Mesendoderm (in vitro differentiated cells): ENCODE results near the gene PCDHGA8.
"Not testable (repeated sequence)": the region's sequence is repeated elsewhere in the genome, so short reads cannot be mapped to it uniquely, and the experiment has no call there.

Experiments used
- DNase-seq: peaks from one replicate; pipeline ENCODE4 v3.0.0; 2013
- H2AK5ac ChIP-seq: 2 replicates; pipeline ENCODE4 v1.6.1; 2013; ENCODE audit warnings: low read length, inconsistent platforms
- H2BK120ac ChIP-seq: 2 replicates; pipeline ENCODE4 v1.6.1; 2013; ENCODE audit warnings: low read depth, mild to moderate bottlenecking, low read length, moderate library complexity, mixed read lengths
- H2BK15ac ChIP-seq: replicated peaks from 2 replicates; pipeline ENCODE4 v1.6.1; 2013; ENCODE audit warnings: low read depth, mild to moderate bottlenecking, moderate library complexity
- H2BK5ac ChIP-seq: 2 replicates; pipeline ENCODE4 v1.6.1; 2013; ENCODE audit warnings: low read length, inconsistent platforms
- H3K18ac ChIP-seq: 2 replicates; pipeline ENCODE4 v1.6.1; 2013; ENCODE audit warnings: mild to moderate bottlenecking, low read length, mixed read lengths
- H3K23ac ChIP-seq: one replicate; pipeline ENCODE4 v1.6.1; 2013; ENCODE audit warnings: low read length
- H3K27ac ChIP-seq: 2 replicates; pipeline ENCODE4 v1.5.1; 2013; ENCODE audit warnings: low read depth, mild to moderate bottlenecking, inconsistent platforms, low read length, moderate library complexity
- H3K27me3 ChIP-seq: 2 replicates; pipeline ENCODE4 v1.6.1; 2013; ENCODE audit warnings: low read length, control low read depth, mild to moderate bottlenecking, inconsistent platforms; ENCODE audit not compliant: insufficient read depth, poor library complexity
- H3K36me3 ChIP-seq: 2 replicates; pipeline ENCODE4 v1.6.1; 2013; ENCODE audit warnings: low read length, inconsistent platforms; ENCODE audit not compliant: control insufficient read depth, insufficient read depth
- H3K4ac ChIP-seq: one replicate; pipeline ENCODE4 v1.6.1; 2013; ENCODE audit warnings: low read depth, mild to moderate bottlenecking, low read length, moderate library complexity
- H3K4me1 ChIP-seq: 2 replicates; pipeline ENCODE4 v1.6.1; 2013; ENCODE audit warnings: low read depth, low read length, inconsistent platforms; ENCODE audit not compliant: control insufficient read depth
- H3K4me2 ChIP-seq: 2 replicates; pipeline ENCODE4 v1.6.1; 2013; ENCODE audit warnings: low read length
- H3K4me3 ChIP-seq: 2 replicates; pipeline ENCODE4 v1.5.1; 2013; ENCODE audit warnings: mild to moderate bottlenecking, low read length
- H3K56ac ChIP-seq: one replicate; pipeline ENCODE4 v1.6.1; 2013; ENCODE audit warnings: low read length
- H3K79me1 ChIP-seq: 2 replicates; pipeline ENCODE4 v1.6.1; 2013; ENCODE audit warnings: low read length, inconsistent platforms
- H3K79me2 ChIP-seq: 2 replicates; pipeline ENCODE4 v1.6.1; 2013; ENCODE audit warnings: mild to moderate bottlenecking, low read length; ENCODE audit not compliant: control insufficient read depth, insufficient read depth
- H3K9ac ChIP-seq: 2 replicates; pipeline ENCODE4 v1.6.1; 2013; ENCODE audit warnings: low read length, inconsistent platforms
- H4K5ac ChIP-seq: one replicate; pipeline ENCODE4 v1.6.1; 2013; ENCODE audit warnings: low read length
- H4K8ac ChIP-seq: one replicate; pipeline ENCODE4 v1.6.1; 2013; ENCODE audit warnings: low read depth, mild to moderate bottlenecking, control low read depth, low read length, moderate library complexity
- WGBS: extraction: QIAGEN DNeasy Blood & Tissue Kit; methylation state at CpG from one replicate; pipeline ENCODE4 v1.1.7; 2013; ENCODE audit warnings: low lambda C conversion rate, missing lambda C conversion rate; ENCODE audit not compliant: insufficient coverage; ENCODE audit errors: extremely low coverage; 5-methylcytosine and 5-hydroxymethylcytosine counted together

PCDHGA8 gene

GRCh38 chr5:141432726-141433125 lies 40.3 kb downstream of the PCDHGA8 start:
- not testable (repeated sequence) for H3K4me1 ChIP-seq, H3K4me3 ChIP-seq, H3K36me3 ChIP-seq, H4K8ac ChIP-seq, H3K79me2 ChIP-seq, H3K4ac ChIP-seq, H2AK5ac ChIP-seq, H3K23ac ChIP-seq, H3K18ac ChIP-seq, H2BK15ac ChIP-seq, H3K56ac ChIP-seq, H3K9ac ChIP-seq, H4K5ac ChIP-seq, H3K27ac ChIP-seq, H2BK5ac ChIP-seq, H3K27me3 ChIP-seq, DNase-seq, H3K4me2 ChIP-seq, H3K79me1 ChIP-seq, H2BK120ac ChIP-seq
- WGBS, result no CpG with 5 or more reads among the region's 29 CpGs

- H3K79me2 ChIP-seq, result no peaks in the 10 kb centered on the region
- no peak overlapping the region for H4K8ac ChIP-seq
- no peak overlapping the region for H3K18ac ChIP-seq
- no peak overlapping the region for H3K23ac ChIP-seq
- no peaks in the 10 kb centered on the region for H3K79me1 ChIP-seq
- no peaks in the 10 kb centered on the region for H3K27me3 ChIP-seq
- no peak overlapping the region for H2BK120ac ChIP-seq
- no peak overlapping the region for H3K27ac ChIP-seq
- H3K36me3 ChIP-seq, result no peaks in the 10 kb centered on the region
- no peak overlapping the region for H3K4ac ChIP-seq
- H3K56ac ChIP-seq, result no peak overlapping the region
- no peak overlapping the region for H3K9ac ChIP-seq
- no peak overlapping the region for H3K4me2 ChIP-seq
- H2BK5ac ChIP-seq, result no peak overlapping the region
- H2BK15ac ChIP-seq, result no peak overlapping the region
- H4K5ac ChIP-seq, result no peak overlapping the region
- no peak overlapping the region for H3K4me3 ChIP-seq
- no peak for DNase-seq
- no peak overlapping the region for H2AK5ac ChIP-seq
- H3K4me1 ChIP-seq, result no peaks in the 10 kb centered on the region
- no CpG with 5 or more reads among the region's 2 CpGs for WGBS
Observed at GRCh38 chr5:141434006-141434405, 41.6 kb downstream of the PCDHGA8 start.

- no peak for DNase-seq
- Histone ChIP-seq H3K4ac (no peak overlapping the region), H3K27ac (no peak overlapping the region), H2BK15ac (no peak overlapping the region), H3K4me3 (no peak overlapping the region), H3K4me2 (no peak overlapping the region), H2AK5ac (no peak overlapping the region), H3K27me3 (no peaks in the 10 kb centered on the region), H2BK120ac (no peak overlapping the region), H4K8ac (no peak overlapping the region), H3K23ac (no peak overlapping the region), H3K56ac (no peak overlapping the region), H3K36me3 (no peaks in the 10 kb centered on the region), H3K79me1 (no peaks in the 10 kb centered on the region), H4K5ac (no peak overlapping the region), H2BK5ac (no peak overlapping the region), H3K4me1 (no peaks in the 10 kb centered on the region), H3K18ac (no peak overlapping the region), H3K79me2 (no peaks in the 10 kb centered on the region), H3K9ac (no peak overlapping the region)
- WGBS, result no CpG with 5 or more reads among the region's 2 CpGs
Observed at GRCh38 chr5:141437221-141437620, 44.8 kb downstream of the PCDHGA8 start.

GRCh38 chr5:141439411-141440141 lies 47.1 kb downstream of the PCDHGA8 start:
- no peaks in the 10 kb centered on the region for H3K79me1 ChIP-seq
- no peaks in the 10 kb centered on the region for H3K79me2 ChIP-seq
- no peak overlapping the region for H3K4ac ChIP-seq
- no peak overlapping the region for H3K9ac ChIP-seq
- no peak overlapping the region for H3K23ac ChIP-seq
- H3K4me1 ChIP-seq, result no peaks in the 10 kb centered on the region
- no peak overlapping the region for H3K18ac ChIP-seq
- no peak overlapping the region for H4K5ac ChIP-seq
- no peaks in the 10 kb centered on the region for H3K36me3 ChIP-seq
- H3K56ac ChIP-seq, result no peak overlapping the region
- no peak for DNase-seq
- H3K4me3 ChIP-seq, result no peak overlapping the region
- no peak overlapping the region for H3K4me2 ChIP-seq
- H2BK5ac ChIP-seq, result no peak overlapping the region
- no CpG with 5 or more reads among the region's 10 CpGs for WGBS
- H4K8ac ChIP-seq, result no peak overlapping the region
- H3K27ac ChIP-seq, result no peak overlapping the region
- no peaks in the 10 kb centered on the region for H3K27me3 ChIP-seq
- H2BK15ac ChIP-seq, result no peak overlapping the region
- H2AK5ac ChIP-seq, result no peak overlapping the region
- no peak overlapping the region for H2BK120ac ChIP-seq

GRCh38 chr5:141440341-141440740 lies 47.9 kb downstream of the PCDHGA8 start:
- no peaks in the 10 kb centered on the region for H3K79me2 ChIP-seq
- WGBS, result no CpG with 5 or more reads among the region's 9 CpGs
- H3K18ac ChIP-seq, result no peak overlapping the region
- no peak for DNase-seq
- no peak overlapping the region for H2BK120ac ChIP-seq
- no peak overlapping the region for H3K4ac ChIP-seq
- H3K79me1 ChIP-seq, result no peaks in the 10 kb centered on the region
- no peak overlapping the region for H4K5ac ChIP-seq
- H3K23ac ChIP-seq, result no peak overlapping the region
- H3K36me3 ChIP-seq, result no peaks in the 10 kb centered on the region
- no peak overlapping the region for H4K8ac ChIP-seq
- H3K27me3 ChIP-seq, result no peaks in the 10 kb centered on the region
- no peak overlapping the region for H3K9ac ChIP-seq
- H3K56ac ChIP-seq, result no peak overlapping the region
- H2BK15ac ChIP-seq, result no peak overlapping the region
- no peaks in the 10 kb centered on the region for H3K4me1 ChIP-seq
- H3K4me3 ChIP-seq, result no peak overlapping the region
- no peak overlapping the region for H3K4me2 ChIP-seq
- no peak overlapping the region for H2BK5ac ChIP-seq
- no peak overlapping the region for H3K27ac ChIP-seq
- no peak overlapping the region for H2AK5ac ChIP-seq

- H3K79me2 ChIP-seq, result no peaks in the 10 kb centered on the region
- no peaks in the 10 kb centered on the region for H3K27me3 ChIP-seq
- no peak overlapping the region for H2BK5ac ChIP-seq
- no CpG with 5 or more reads among the region's 50 CpGs for WGBS
- H3K4me1 ChIP-seq, result no peaks in the 10 kb centered on the region
- no peak for DNase-seq
- H3K9ac ChIP-seq, result no peak overlapping the region
- H2BK15ac ChIP-seq, result no peak overlapping the region
- no peak overlapping the region for H2BK120ac ChIP-seq
- H3K36me3 ChIP-seq, result no peaks in the 10 kb centered on the region
- no peak overlapping the region for H3K4me2 ChIP-seq
- no peak overlapping the region for H3K23ac ChIP-seq
- no peak overlapping the region for H3K4me3 ChIP-seq
- no peak overlapping the region for H4K8ac ChIP-seq
- H3K56ac ChIP-seq, result no peak overlapping the region
- no peak overlapping the region for H3K4ac ChIP-seq
- H3K18ac ChIP-seq, result no peak overlapping the region
- H3K27ac ChIP-seq, result no peak overlapping the region
- no peak overlapping the region for H2AK5ac ChIP-seq
- H4K5ac ChIP-seq, result no peak overlapping the region
- no peaks in the 10 kb centered on the region for H3K79me1 ChIP-seq
Observed at GRCh38 chr5:141441571-141442170, 49.2 kb downstream of the PCDHGA8 start.
